ENCODE results near the gene HERC2. TPM values are rescaled to one million over a fixed set of nuclear protein-coding genes. Genes with fewer than 3 reads are reported as not detected.

HERC2 gene
- total and polyA plus RNA-seq, 2 donors (not counting 3 experiments of a cell fraction or from before 2014, with no cell fraction given): 46.1 to 83.9 TPM

- TF ChIP-seq POLR2AphosphoS5 (IDR thresholded peaks at IDR 0.05; ENCODE audit: insufficient read depth, low read depth, low read length) (no peak), MYC (IDR thresholded peaks at IDR 0.05; ENCODE audit: low read depth, low read length) (no peak), MAX (IDR thresholded peaks at IDR 0.05; ENCODE audit: insufficient read depth, insufficient read length) (no peak), GATA2 (IDR thresholded peaks at IDR 0.05; ENCODE audit: insufficient read depth, insufficient read length, low read depth, low read length) (no peak), JUN (IDR thresholded peaks at IDR 0.05; ENCODE audit: borderline replicate concordance, insufficient read depth, insufficient read length, low read depth) (no peak), CTCF (IDR thresholded peaks at IDR 0.05; ENCODE audit: extremely low read depth in 1 of 2, insufficient read depth in 1 of 2, low read depth in 1 of 2, low read length in 2 of 2) (no peak)
- no peak overlapping the region for H3K4me3 ChIP-seq (replicated peaks in 1 of 3; ENCODE audit: insufficient read depth in 1 of 3, low read depth in 1 of 3, low read length in 3 of 3)
- no peaks in the 10 kb centered on the region for H3K9me3 ChIP-seq (replicated peaks; ENCODE audit: control insufficient read depth, insufficient read depth, low read length)
- H3K4me2 ChIP-seq (ENCODE audit: insufficient read depth, low read length): no peak overlapping the region
- ChIA-PET POLR2A (no interaction called here), CTCF (no interaction called here)
- peaks cover 17% of the 10 kb centered on the region for H3K79me2 ChIP-seq (ENCODE audit: control insufficient read depth, insufficient read depth, low read length)
- intact Hi-C loops (cut with micrococcal nuclease) (no loop called here), dilution Hi-C loops (cut with MboI; ENCODE audit: extremely low pct_ligation_motif_present, low sequenced_read_pairs) (no loop called here)
- H3K27me3 ChIP-seq (ENCODE audit: control insufficient read depth in 2 of 2, insufficient read depth in 2 of 2, low read length in 2 of 2): no peaks in the 10 kb centered on the region
- DNase-seq (ENCODE audit: low read depth, low spot score) (no peak), FAIRE-seq (no peak)
- H3K27ac ChIP-seq (ENCODE audit: insufficient read depth, low read depth, low read length): no peak overlapping the region
- peaks cover 3 to 13% of the 10 kb centered on the region in 2 experiments for H3K36me3 ChIP-seq (ENCODE audit: control insufficient read depth in 2 of 2, extremely low read depth in 1 of 2, insufficient read depth in 2 of 2, low read length in 2 of 2)
- H3K4me1 ChIP-seq (ENCODE audit: control insufficient read depth, extremely low read depth, insufficient read depth, low read length): peaks cover 5% of the 10 kb centered on the region
- no TSS peak for BruUV-seq (replicated peaks)
- no peak overlapping the region for H2AFZ ChIP-seq (ENCODE audit: low read depth, low read length)
- H3K9ac ChIP-seq (replicated peaks; ENCODE audit: extremely low read depth, insufficient read depth, low read length): no peak overlapping the region
- H4K20me1 ChIP-seq (replicated peaks; ENCODE audit: control insufficient read depth, extremely low read depth, insufficient read depth, low read length): no peaks in the 10 kb centered on the region
- H3K9me1 ChIP-seq (replicated peaks; ENCODE audit: control insufficient read depth, extremely low read depth, insufficient read depth, low read length): no peaks in the 10 kb centered on the region
Observed at GRCh38 chr15:28262438-28262837, 59.5 kb downstream of the HERC2 start.
